ENCODE data around the gene SRSF9. TPM values are rescaled to one million over a fixed set of nuclear protein-coding genes. Genes with fewer than 3 reads are reported as not detected.
"Not testable (repeated sequence)": the region's sequence is repeated elsewhere in the genome, so short reads cannot be mapped to it uniquely, and the experiment has no call there.

SRSF9 gene, protein sequence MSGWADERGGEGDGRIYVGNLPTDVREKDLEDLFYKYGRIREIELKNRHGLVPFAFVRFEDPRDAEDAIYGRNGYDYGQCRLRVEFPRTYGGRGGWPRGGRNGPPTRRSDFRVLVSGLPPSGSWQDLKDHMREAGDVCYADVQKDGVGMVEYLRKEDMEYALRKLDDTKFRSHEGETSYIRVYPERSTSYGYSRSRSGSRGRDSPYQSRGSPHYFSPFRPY
- total RNA-seq (100 to 1,000 TPM; 199 to 238 TPM), polyA plus RNA-seq (ENCODE audit: insufficient read depth, low read depth, low replicate concordance) (202 TPM)
- long read RNA-seq, donor 1, transcript SRSF9-202 (2 exons, 946 nt): minor isoform, 20 of 588 reads
- long read RNA-seq, donor 1, transcript SRSF9-204 (2 exons, 1,446 nt): minor isoform, 116 of 588 reads
- long read RNA-seq, donor 1, transcript SRSF9-201 (4 exons, 1,201 nt): major isoform, 267 of 588 reads
- long read RNA-seq, donor 1, transcript SRSF9-203 (1 exons, 1,704 nt): minor isoform, 132 of 588 reads
- long read RNA-seq, donor 1, partial matches to known transcripts: 48 of 588 reads
- long read RNA-seq, donor 1, other reads (novel, unspliced or antisense): 5 of 588 reads
- long read RNA-seq, donor 2, transcript SRSF9-202 (2 exons, 946 nt): minor isoform, 11 of 317 reads
- long read RNA-seq, donor 2, transcript SRSF9-204 (2 exons, 1,446 nt): minor isoform, 32 of 317 reads
- long read RNA-seq, donor 2, transcript SRSF9-201 (4 exons, 1,201 nt): major isoform, 157 of 317 reads
- long read RNA-seq, donor 2, transcript SRSF9-203 (1 exons, 1,704 nt): minor isoform, 84 of 317 reads
- long read RNA-seq, donor 2, partial matches to known transcripts: 24 of 317 reads
- long read RNA-seq, donor 2, other reads (novel, unspliced or antisense): 9 of 317 reads

GRCh38 chr12:120469450-120470149 lies at the start of gene SRSF9:
Gene SRSF9 (minus strand): TSS chr12:120469748. CDS start chr12:120469609, 139 bp downstream.
- H3K27ac ChIP-seq: peak within 1 kb of the TSS; percentile 94 to 95
- WGBS, 2 donors: 0% methylated on average over 2 to 79 of the region's 88 CpGs
- intact Hi-C loops (cut with DNase I; ENCODE audit: low total_unique reads): no loop called here
- H3K4me3 ChIP-seq: peak within 1 kb of the TSS; percentile 97 to 98
- TF ChIP-seq, protein P1, sequence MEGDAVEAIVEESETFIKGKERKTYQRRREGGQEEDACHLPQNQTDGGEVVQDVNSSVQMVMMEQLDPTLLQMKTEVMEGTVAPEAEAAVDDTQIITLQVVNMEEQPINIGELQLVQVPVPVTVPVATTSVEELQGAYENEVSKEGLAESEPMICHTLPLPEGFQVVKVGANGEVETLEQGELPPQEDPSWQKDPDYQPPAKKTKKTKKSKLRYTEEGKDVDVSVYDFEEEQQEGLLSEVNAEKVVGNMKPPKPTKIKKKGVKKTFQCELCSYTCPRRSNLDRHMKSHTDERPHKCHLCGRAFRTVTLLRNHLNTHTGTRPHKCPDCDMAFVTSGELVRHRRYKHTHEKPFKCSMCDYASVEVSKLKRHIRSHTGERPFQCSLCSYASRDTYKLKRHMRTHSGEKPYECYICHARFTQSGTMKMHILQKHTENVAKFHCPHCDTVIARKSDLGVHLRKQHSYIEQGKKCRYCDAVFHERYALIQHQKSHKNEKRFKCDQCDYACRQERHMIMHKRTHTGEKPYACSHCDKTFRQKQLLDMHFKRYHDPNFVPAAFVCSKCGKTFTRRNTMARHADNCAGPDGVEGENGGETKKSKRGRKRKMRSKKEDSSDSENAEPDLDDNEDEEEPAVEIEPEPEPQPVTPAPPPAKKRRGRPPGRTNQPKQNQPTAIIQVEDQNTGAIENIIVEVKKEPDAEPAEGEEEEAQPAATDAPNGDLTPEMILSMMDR (IDR thresholded peaks at IDR 0.05): peak; percentile 72 to 92 (median 89)
- TF ChIP-seq POLR2A (IDR thresholded peaks at IDR 0.05): no peak
- peaks cover 35% of the 10 kb centered on the region for H3K4me1 ChIP-seq
- no peaks in the 10 kb centered on the region for H3K9me3 ChIP-seq
- H3K27me3 ChIP-seq: no peaks in the 10 kb centered on the region
- no peaks in the 10 kb centered on the region for H3K36me3 ChIP-seq (ENCODE audit: low read depth, missing control alignments)
- peak; percentile 96 for DNase-seq

- intact Hi-C loops (cut with DNase I; ENCODE audit: low total_unique reads); H3K27me3 ChIP-seq; H3K27ac ChIP-seq; H3K36me3 ChIP-seq (ENCODE audit: low read depth, missing control alignments); DNase-seq; H3K4me3 ChIP-seq; H3K4me1 ChIP-seq; H3K9me3 ChIP-seq: not testable (repeated sequence)
- 95 to 97% methylated on average over 8 of the region's 8 CpGs for WGBS, 2 donors
Observed at GRCh38 chr12:120519324-120519723, 49.8 kb upstream of the SRSF9 start.

- intact Hi-C loops (cut with DNase I; ENCODE audit: low total_unique reads): no loop called here
- WGBS, 2 donors: 78 to 79% methylated on average over 2 of the region's 2 CpGs
- no peaks in the 10 kb centered on the region for H3K9me3 ChIP-seq
- no peak overlapping the region for H3K4me3 ChIP-seq
- H3K4me1 ChIP-seq: no peaks in the 10 kb centered on the region
- no peak overlapping the region for H3K27ac ChIP-seq
- TF ChIP-seq, protein P1 (IDR thresholded peaks at IDR 0.05): no peak
- TF ChIP-seq POLR2A (IDR thresholded peaks at IDR 0.05): no peak
- H3K36me3 ChIP-seq (ENCODE audit: low read depth, missing control alignments): no peaks in the 10 kb centered on the region
- H3K27me3 ChIP-seq: no peaks in the 10 kb centered on the region
- no peak for DNase-seq
Observed at GRCh38 chr12:120515496-120515895, 45.9 kb upstream of the SRSF9 start.

GRCh38 chr12:120514002-120514401 lies 44.5 kb upstream of the SRSF9 start:
- H3K27ac ChIP-seq: no peak overlapping the region
- WGBS, 2 donors: 65 to 68% methylated on average over 7 of the region's 7 CpGs
- no peaks in the 10 kb centered on the region for H3K27me3 ChIP-seq
- H3K9me3 ChIP-seq: no peaks in the 10 kb centered on the region
- intact Hi-C loops (cut with DNase I; ENCODE audit: low total_unique reads): no loop called here
- no peaks in the 10 kb centered on the region for H3K36me3 ChIP-seq (ENCODE audit: low read depth, missing control alignments)
- H3K4me3 ChIP-seq: no peak overlapping the region
- DNase-seq: peak; percentile 32
- TF ChIP-seq, protein P1 (IDR thresholded peaks at IDR 0.05): no peak
- TF ChIP-seq POLR2A (IDR thresholded peaks at IDR 0.05): no peak
- H3K4me1 ChIP-seq: no peaks in the 10 kb centered on the region

- no peak for DNase-seq
- WGBS, 2 donors: 90 to 94% methylated on average over 8 of the region's 8 CpGs
- no peaks in the 10 kb centered on the region for H3K27me3 ChIP-seq
- H3K4me3 ChIP-seq: no peak overlapping the region
- no peak overlapping the region for H3K27ac ChIP-seq
- H3K36me3 ChIP-seq (ENCODE audit: low read depth, missing control alignments): no peaks in the 10 kb centered on the region
- no peaks in the 10 kb centered on the region for H3K4me1 ChIP-seq
- TF ChIP-seq, protein P1 (IDR thresholded peaks at IDR 0.05): no peak
- TF ChIP-seq POLR2A (IDR thresholded peaks at IDR 0.05): no peak
- no peaks in the 10 kb centered on the region for H3K9me3 ChIP-seq
- intact Hi-C loops (cut with DNase I; ENCODE audit: low total_unique reads): no loop called here
Observed at GRCh38 chr12:120508537-120508936, 39.0 kb upstream of the SRSF9 start.
